ENCODE results near the gene TGM1. TPM values are rescaled to one million over a fixed set of nuclear protein-coding genes. Genes with fewer than 3 reads are reported as not detected.
A peak's percentile ranks its signal among the peaks of the same experiment; 100 is the strongest.

TGM1 gene
- total RNA-seq, 4 donors from 2014 or later, result 1.6 to 3.2 TPM; not detected in 2

DNA sequence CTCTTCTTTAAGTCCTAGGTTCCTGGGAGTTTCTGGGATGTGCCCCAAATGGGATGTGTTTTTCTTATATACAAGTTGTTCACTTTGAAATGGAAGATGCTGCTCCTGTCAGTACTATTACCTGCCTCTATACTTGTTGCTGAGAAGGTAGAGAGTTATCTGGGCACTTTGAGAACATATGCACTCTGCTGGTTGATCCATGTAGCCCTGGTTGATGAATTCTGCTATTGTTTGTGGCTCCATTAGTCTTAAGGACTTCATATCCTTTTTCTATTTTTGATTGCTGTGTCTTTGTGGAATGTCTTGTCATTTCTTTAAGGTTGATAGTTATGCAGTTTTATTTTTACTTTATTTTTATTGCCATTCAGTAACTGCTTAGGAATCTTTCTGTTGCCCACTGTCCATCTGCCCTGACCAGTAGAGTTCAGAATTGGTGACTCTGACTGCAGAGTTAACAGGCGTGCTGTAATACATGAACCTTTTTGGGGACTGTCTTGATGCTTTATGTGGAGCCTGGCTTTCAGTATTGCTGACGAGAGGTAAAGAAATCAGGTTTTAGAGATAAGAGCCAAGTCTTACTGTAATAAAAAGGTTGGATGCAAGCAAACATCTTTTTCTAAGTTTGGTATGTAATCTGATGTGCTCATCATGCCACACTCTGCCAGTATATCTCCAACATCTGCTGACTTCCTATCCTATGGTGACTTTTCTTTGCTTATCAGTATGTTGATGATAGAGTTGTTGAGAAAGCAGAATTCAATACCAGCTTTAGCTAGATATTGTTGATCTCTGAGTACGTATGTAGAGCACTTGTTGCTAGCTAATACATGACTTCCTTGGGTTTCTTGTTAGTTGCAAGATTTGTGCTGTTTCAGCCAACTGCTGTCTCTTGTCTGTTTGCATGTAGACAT, 28.6 kb downstream of the TGM1 start:
- Histone ChIP-seq H3K4me3 (no peak overlapping the region), H3K4me1 (peaks cover 0 to 10% of the 10 kb centered on the region in 2 donors), H3K36me3 (no peaks in the 10 kb centered on the region), H3K9me3 (no peaks in the 10 kb centered on the region), H3K27me3 (no peaks in the 10 kb centered on the region), H3K27ac (peak overlapping the region in 1 of 2 donors; percentile 83)
- intact Hi-C loops (cut with DNase I; ENCODE audit: low total_unique reads), result loop anchor here (10.0 kb wide), 1 partner anchor 200 kb away; no protein-coding TSS in a partner anchor
- no peak for DNase-seq
- TF ChIP-seq, protein P1, sequence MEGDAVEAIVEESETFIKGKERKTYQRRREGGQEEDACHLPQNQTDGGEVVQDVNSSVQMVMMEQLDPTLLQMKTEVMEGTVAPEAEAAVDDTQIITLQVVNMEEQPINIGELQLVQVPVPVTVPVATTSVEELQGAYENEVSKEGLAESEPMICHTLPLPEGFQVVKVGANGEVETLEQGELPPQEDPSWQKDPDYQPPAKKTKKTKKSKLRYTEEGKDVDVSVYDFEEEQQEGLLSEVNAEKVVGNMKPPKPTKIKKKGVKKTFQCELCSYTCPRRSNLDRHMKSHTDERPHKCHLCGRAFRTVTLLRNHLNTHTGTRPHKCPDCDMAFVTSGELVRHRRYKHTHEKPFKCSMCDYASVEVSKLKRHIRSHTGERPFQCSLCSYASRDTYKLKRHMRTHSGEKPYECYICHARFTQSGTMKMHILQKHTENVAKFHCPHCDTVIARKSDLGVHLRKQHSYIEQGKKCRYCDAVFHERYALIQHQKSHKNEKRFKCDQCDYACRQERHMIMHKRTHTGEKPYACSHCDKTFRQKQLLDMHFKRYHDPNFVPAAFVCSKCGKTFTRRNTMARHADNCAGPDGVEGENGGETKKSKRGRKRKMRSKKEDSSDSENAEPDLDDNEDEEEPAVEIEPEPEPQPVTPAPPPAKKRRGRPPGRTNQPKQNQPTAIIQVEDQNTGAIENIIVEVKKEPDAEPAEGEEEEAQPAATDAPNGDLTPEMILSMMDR (IDR thresholded peaks at IDR 0.05), result no peak
- TF ChIP-seq POLR2A (IDR thresholded peaks at IDR 0.05), result no peak

DNA sequence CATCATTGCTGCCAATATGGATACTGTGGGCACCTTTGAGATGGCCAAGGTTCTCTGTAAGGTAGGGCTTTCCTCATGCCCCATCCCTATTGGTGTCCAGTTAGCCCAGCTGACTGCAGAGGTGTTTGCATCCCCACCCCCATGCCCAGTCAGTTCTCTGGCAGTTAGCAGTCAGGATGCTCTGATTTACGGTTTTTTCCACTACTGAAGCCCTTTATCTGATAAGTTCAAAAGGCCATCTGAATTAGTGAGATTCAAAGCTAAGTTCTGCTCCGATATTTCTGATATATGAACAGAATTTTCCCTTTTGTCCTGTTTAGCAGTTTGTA, 29.5 kb downstream of the TGM1 start:
- Histone ChIP-seq H3K27ac (peak overlapping the region; percentile 83 to 84), H3K27me3 (no peaks in the 10 kb centered on the region), H3K9me3 (no peaks in the 10 kb centered on the region), H3K4me1 (peaks cover 0 to 10% of the 10 kb centered on the region in 2 donors), H3K36me3 (no peaks in the 10 kb centered on the region), H3K4me3 (peak overlapping the region in 1 of 2 donors; percentile 97)
- intact Hi-C loops (cut with DNase I; ENCODE audit: low total_unique reads), result loop anchor here (10.0 kb wide), 1 partner anchor 201 kb away; no protein-coding TSS in a partner anchor
- no peak for TF ChIP-seq POLR2A (IDR thresholded peaks at IDR 0.05)
- TF ChIP-seq, protein P1 (IDR thresholded peaks at IDR 0.05), result no peak
- no peak for DNase-seq

DNA sequence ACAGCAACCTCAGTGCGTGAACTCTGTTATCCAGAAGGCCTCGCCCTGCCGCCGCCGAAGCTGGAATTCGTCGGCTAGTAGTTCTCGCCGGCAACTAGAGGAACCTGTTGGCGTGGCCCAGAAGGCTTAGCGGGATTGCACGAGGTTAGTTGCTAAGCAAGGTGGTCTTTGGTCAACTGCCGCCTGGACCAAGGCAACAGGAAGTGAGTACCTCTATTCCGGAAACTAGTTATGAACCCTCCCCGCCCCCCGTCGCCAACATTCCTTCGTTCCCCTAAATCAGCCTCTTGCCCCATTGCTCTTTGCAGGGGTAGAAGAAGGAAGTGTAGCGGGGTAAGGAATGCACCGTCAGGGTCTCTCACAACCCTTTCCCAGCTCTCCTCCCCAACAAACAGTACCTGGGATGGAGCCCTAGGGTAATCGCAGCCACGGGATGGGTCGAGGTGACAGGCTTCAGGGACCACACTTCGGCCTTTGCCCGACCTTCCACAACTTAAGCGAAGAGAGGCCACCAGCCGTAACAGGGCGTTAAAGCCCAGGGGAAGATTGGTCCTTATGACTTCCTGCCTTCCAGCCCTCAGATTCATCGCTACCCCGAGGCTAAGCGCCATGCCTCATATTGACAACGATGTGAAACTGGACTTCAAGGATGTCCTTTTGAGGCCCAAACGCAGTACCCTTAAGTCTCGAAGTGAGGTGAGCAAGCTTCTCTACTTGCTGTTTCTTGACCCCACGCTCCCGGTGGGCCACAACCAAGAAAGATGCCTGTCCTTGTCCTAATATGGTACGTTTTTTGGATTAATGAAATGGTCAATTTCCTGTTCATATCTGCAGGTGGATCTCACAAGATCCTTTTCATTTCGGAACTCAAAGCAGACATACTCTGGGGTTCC, 30.1 kb downstream of the TGM1 start, which contains the start of gene GMPR2:
Gene GMPR2, plus strand, starts transcription at position 285 of the 893 bp plus-strand sequence. Its CDS starts 325 bp downstream, at position 610.
- Histone ChIP-seq H3K27ac (peak within 1 kb of the TSS; percentile 83 to 84), H3K9me3 (no peaks in the 10 kb centered on the region), H3K27me3 (no peaks in the 10 kb centered on the region), H3K4me3 (peak within 1 kb of the TSS; percentile 66 to 97), H3K4me1 (peaks cover 0 to 10% of the 10 kb centered on the region in 2 donors), H3K36me3 (no peaks in the 10 kb centered on the region)
- intact Hi-C loops (cut with DNase I; ENCODE audit: low total_unique reads), result loop anchor here (10.0 kb wide), 1 partner anchor 202 kb away; no protein-coding TSS in a partner anchor
- TF ChIP-seq POLR2A (IDR thresholded peaks at IDR 0.05), result no peak
- TF ChIP-seq, protein P1 (IDR thresholded peaks at IDR 0.05), result no peak
- DNase-seq, result no peak

DNA sequence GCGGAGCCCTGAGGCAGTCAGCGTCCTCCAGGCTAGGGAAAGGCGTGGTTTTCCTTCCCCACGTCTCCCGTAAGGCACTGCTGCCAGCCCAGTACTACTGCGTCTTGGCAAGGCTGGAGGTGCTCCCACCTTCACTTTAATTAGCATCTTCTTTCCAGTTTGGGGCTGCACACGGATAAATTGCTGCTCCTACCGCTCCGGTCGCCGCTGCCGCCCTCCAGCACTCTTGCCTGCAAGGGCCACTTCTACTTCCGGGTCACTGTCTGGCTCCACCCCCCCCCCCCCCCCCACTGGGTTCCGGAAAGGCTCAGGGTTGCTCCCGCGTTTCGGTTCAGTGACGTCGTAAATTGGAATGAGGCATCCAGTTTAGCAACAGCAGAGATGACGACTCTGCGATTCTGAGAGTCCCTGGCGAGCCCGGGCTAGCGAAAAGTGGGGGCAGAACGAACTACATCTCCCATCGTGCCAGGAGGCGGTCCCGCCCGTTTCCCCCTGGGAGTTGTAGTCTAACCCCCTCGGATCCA, 30.8 kb downstream of the TGM1 start, which contains the start of gene NEDD8:
Gene NEDD8, minus strand, starts transcription at position 247 of the 524 bp plus-strand sequence. Its CDS starts 100 bp downstream, at position 147.
- no peaks in the 10 kb centered on the region for H3K9me3 ChIP-seq
- peaks cover 0 to 10% of the 10 kb centered on the region in 2 donors for H3K4me1 ChIP-seq
- intact Hi-C loops (cut with DNase I; ENCODE audit: low total_unique reads), result loop anchor here (10.0 kb wide), 1 partner anchor 203 kb away; no protein-coding TSS in a partner anchor
- H3K27me3 ChIP-seq, result no peaks in the 10 kb centered on the region
- peak within 1 kb of the TSS; percentile 83 to 84 for H3K27ac ChIP-seq
- no peaks in the 10 kb centered on the region for H3K36me3 ChIP-seq
- H3K4me3 ChIP-seq, result peak within 1 kb of the TSS; percentile 66 to 97
- TF ChIP-seq, protein P1 (IDR thresholded peaks at IDR 0.05), result no peak
- peak in 1 of 2 donors; percentile 41 for TF ChIP-seq POLR2A (IDR thresholded peaks at IDR 0.05)
- peak; percentile 95 to 96 for DNase-seq
